K562 (cell line): Measurements from ENCODE around the gene MYO18B. TPM values are rescaled to one million over a fixed set of nuclear protein-coding genes. Genes with fewer than 3 reads are reported as not detected.

Source experiments
- ATAC-seq: fragments of 200-7000 bp; cut with Tn5 transposase; 3 replicates; pipeline ENCODE4 v1.9.1; 2020; ENCODE audit warnings: moderate library complexity
- BruUV-seq: library from RNA; stranded (reverse); fragments of 400-500 nt; replicated peaks from 2 replicates; lab custom pipeline; 2021; lab: Mats Ljungman, UMichigan
- CTCF ChIA-PET: fragments of 300-600 bp; formaldehyde crosslinking; extraction: SDS; loops from one replicate; lab custom pipeline; 2021; ENCODE audit warnings: low intra/inter-chr PET ratio; lab: Yijun Ruan, JAX
- POLR2A ChIA-PET: fragments of 300-600, 350-650 bp; sonication (Branson Sonifier 250); formaldehyde crosslinking; extraction: SDS; loops from one replicate; lab custom pipeline; 2021; ENCODE audit warnings: antibody characterized with exemption, inconsistent platforms; lab: Yijun Ruan, JAX
- DNase-seq, 4 experiments: peaks; one replicate each; pipeline versions ENCODE4 v3.0.0 to v3.0.0-alpha.2; 2011 to 2018; ENCODE audit warnings: low spot score in 3 of 4, mixed read lengths in 3 of 4; ENCODE audit errors: extremely low read depth in 1 of 4
- FAIRE-seq: peaks from 2 replicates; lab custom pipeline; 2011; peaks lifted over from hg19 to GRCh38; lab: Jason Lieb, UNC
- H2AFZ ChIP-seq: 2 replicates; pipeline ENCODE4 v1.6.0; 2011; ENCODE audit warnings: low read depth, low read length, control low read depth, inconsistent platforms
- H3K27ac ChIP-seq: fragments of 200-600 bp; 3 replicates; pipeline ENCODE4 v1.8.0; 2011; ENCODE audit warnings: low read depth, mild to moderate bottlenecking, control low read depth, inconsistent platforms, low read length, moderate library complexity, mixed read lengths; ENCODE audit errors: extremely low read depth
- H3K27me3 ChIP-seq, 2 experiments: fragments of 300-600 bp in 1 of 2; 2 replicates in 1 of 2; 3 replicates in 1 of 2; pipeline versions ENCODE4 v1.6.0 to v1.8.0; 2011; ENCODE audit warnings: inconsistent platforms in 2 of 2, low read length in 2 of 2, mild to moderate bottlenecking in 1 of 2, mixed read lengths in 1 of 2, moderate library complexity in 1 of 2; ENCODE audit not compliant: control insufficient read depth in 2 of 2, insufficient read depth in 2 of 2
- H3K36me3 ChIP-seq: fragments of 300-600 bp; 3 replicates; pipeline ENCODE4 v1.8.0; 2011; ENCODE audit warnings: mild to moderate bottlenecking, low read length, inconsistent platforms; ENCODE audit not compliant: control insufficient read depth, insufficient read depth
- H3K4me1 ChIP-seq, 2 experiments: fragments of 200-600 bp in 1 of 2; replicated peaks in 1 of 2; 2 replicates in 1 of 2; 3 replicates in 1 of 2; pipeline versions ENCODE4 v1.5.1 to v1.8.0; 2011; ENCODE audit warnings: inconsistent platforms in 2 of 2, low read length in 2 of 2, mild to moderate bottlenecking in 1 of 2, mixed read lengths in 1 of 2, moderate library complexity in 1 of 2; ENCODE audit not compliant: control insufficient read depth in 2 of 2, insufficient read depth in 2 of 2
- H3K4me2 ChIP-seq: 2 replicates; pipeline ENCODE4 v1.6.1; 2011; ENCODE audit warnings: low read length, control low read depth, inconsistent platforms, mixed read lengths; ENCODE audit not compliant: insufficient read depth
- H3K4me3 ChIP-seq: fragments of 200-600 bp; sonication (generic), shearing (Covaris generic); 2 replicates; pipeline ENCODE4 v1.5.1; 2016; ENCODE audit warnings: control low read depth, inconsistent platforms
- H3K79me2 ChIP-seq: fragments of 200-600 bp; 3 replicates; pipeline ENCODE4 v1.8.0; 2011; ENCODE audit warnings: low read length, inconsistent platforms; ENCODE audit not compliant: control insufficient read depth, insufficient read depth
- H3K9ac ChIP-seq, 2 experiments: 2 replicates each; pipeline versions ENCODE4 v1.6.0 to v1.6.1; 2011; ENCODE audit warnings: low read depth in 2 of 2, low read length in 2 of 2, control low read depth in 1 of 2, inconsistent platforms in 1 of 2, mild to moderate bottlenecking in 1 of 2, mixed read lengths in 1 of 2; ENCODE audit not compliant: insufficient read depth in 1 of 2
- H3K9me1 ChIP-seq: one replicate; pipeline ENCODE4 v1.6.0; 2011; ENCODE audit warnings: inconsistent platforms, mild to moderate bottlenecking, low read length, moderate library complexity; ENCODE audit not compliant: control insufficient read depth, insufficient read depth
- H3K9me3 ChIP-seq: replicated peaks from 2 replicates; pipeline ENCODE4 v1.5.1; 2011; ENCODE audit warnings: low read depth, low read length, inconsistent platforms; ENCODE audit not compliant: control insufficient read depth, insufficient read depth
- H4K20me1 ChIP-seq: replicated peaks from 2 replicates; pipeline ENCODE4 v1.6.1; 2011; ENCODE audit warnings: low read length, inconsistent platforms, mixed read lengths; ENCODE audit not compliant: control insufficient read depth, insufficient read depth
- ARID2 ChIP-seq: fragments of 450-650 bp; IDR thresholded peaks from 2 replicates; pipeline ENCODE4 v1.6.1; 2017; ENCODE audit warnings: antibody characterized with exemption, mild to moderate bottlenecking
- ARID3B ChIP-seq: fragments of 250-450 bp; sonication (Bioruptor Pico); IDR thresholded peaks from 2 replicates; pipeline ENCODE4 v1.4.0; 2020; ENCODE audit warnings: borderline replicate concordance
- HSF4 ChIP-seq: fragments of 250-450 bp; sonication (Bioruptor Pico); IDR thresholded peaks from 2 replicates; pipeline ENCODE4 v2.1.2; 2022; ENCODE audit warnings: mild to moderate bottlenecking, moderate library complexity, borderline replicate concordance
- IFI16 ChIP-seq: fragments of 250-450 bp; sonication (Bioruptor Pico); IDR thresholded peaks from 2 replicates; pipeline ENCODE4 v2.1.2; 2022; ENCODE audit warnings: mild to moderate bottlenecking, inconsistent platforms
- KDM2B ChIP-seq: fragments of 250-450 bp; sonication (Bioruptor Pico); IDR thresholded peaks from 2 replicates; pipeline ENCODE4 v1.8.0; 2021; ENCODE audit warnings: mild to moderate bottlenecking, moderate library complexity
- MAZ ChIP-seq, 2 experiments: fragments of 450-650 bp in 1 of 2; sonication (generic) in 1 of 2; formaldehyde crosslinking; IDR thresholded peaks in 1 of 2; conservative IDR thresholded peaks in 1 of 2; 2 replicates each; pipeline versions ENCODE4 v1.4.0 to v1.5.0; 2020; ENCODE audit warnings: mild to moderate bottlenecking in 1 of 2, missing genetic modification reagents in 1 of 2
- MTF1 ChIP-seq: fragments of 250-450 bp; sonication (Bioruptor Pico); IDR thresholded peaks from 2 replicates; pipeline ENCODE4 v1.9.0; 2021; ENCODE audit warnings: moderate library complexity, mild to moderate bottlenecking, inconsistent platforms, borderline replicate concordance
- ZFX ChIP-seq: sonication (generic); formaldehyde crosslinking; IDR thresholded peaks from 2 replicates; pipeline ENCODE4 v1.8.0; 2022; ENCODE audit warnings: mild to moderate bottlenecking, missing genetic modification reagents, moderate library complexity
- ZMIZ1 ChIP-seq, 2 experiments: fragments of 150-350 bp in 1 of 2; IDR thresholded peaks; 2 replicates each; pipeline ENCODE4 v1.6.1; 2012 to 2016; ENCODE audit warnings: low read depth in 2 of 2, low read length in 2 of 2, mild to moderate bottlenecking in 1 of 2, moderate library complexity in 1 of 2
- ZNF212 ChIP-seq: fragments of 450-650 bp; formaldehyde crosslinking; IDR thresholded peaks from 2 replicates; pipeline ENCODE4 v1.4.0; 2020; ENCODE audit warnings: mild to moderate bottlenecking
- ZNF239 ChIP-seq: fragments of 250-450 bp; sonication (Bioruptor Pico); IDR thresholded peaks from 2 replicates; pipeline ENCODE4 v1.4.0; 2020; ENCODE audit warnings: mild to moderate bottlenecking
- ZSCAN32 ChIP-seq: fragments of 450-650 bp; formaldehyde crosslinking; IDR thresholded peaks from 2 replicates; pipeline ENCODE4 v1.4.0; 2020; ENCODE audit warnings: mild to moderate bottlenecking, moderate library complexity
- WGBS: fragments of 100-300 bp; shearing (Covaris generic); methylation state at CpG from one replicate; pipeline ENCODE4 v1.1.6; 2016; ENCODE audit warnings: low coverage, mixed read lengths; ENCODE audit not compliant: insufficient coverage; ENCODE audit errors: missing lambda C conversion rate; 5-methylcytosine and 5-hydroxymethylcytosine counted together
- in situ Hi-C: fragments of 300-500 bp; cut with MboI; formaldehyde crosslinking; loops from 4 replicates; pipeline ENCODE4 v1.15.0; 2018; ENCODE audit warnings: inconsistent platforms, mixed read lengths
- intact Hi-C: fragments of 100-400 bp; cut with micrococcal nuclease; formaldehyde crosslinking; loops from 2 replicates; pipeline ENCODE4 v1.14.2; 2022
- polyA plus RNA-seq, 8 experiments: library from polyadenylated mRNA; depleted of rRNA in 4 of 8; stranded (reverse) in 5 of 8; unstranded in 3 of 8; fragments of >200 nt; fragmentation: Nextera tagmentation in 2 of 8; fragmentation: Illumina TruSeq in 1 of 8; extraction: Ambion mirVana in 2 of 8; extraction: Trizol in 1 of 8; gene quantifications; 2 replicates each; pipeline versions ENCODE4 v1.2.1 to v1.2.3, GENCODE V29; 2011 to 2014; ENCODE audit warnings: inconsistent platforms in 1 of 8, missing spikeins in 1 of 8
- total RNA-seq, 7 experiments: library from RNA; depleted of rRNA in 6 of 7; stranded (reverse); fragments of >200 nt in 6 of 7; fragmentation: Illumina TruSeq in 2 of 7; extraction: Trizol in 2 of 7; gene quantifications; 2 replicates each; pipeline versions ENCODE4 v1.2.1 to v1.2.3, GENCODE V29; 2011 to 2021; ENCODE audit warnings: low replicate concordance in 1 of 7

The MYO18B gene
- total and polyA plus RNA-seq, 9 of the 15 experiments (the other 6 are each of a cell fraction or from before 2014, with no cell fraction given), result 0.06 to 7.0 (median 4.3) TPM

GRCh38 chr22:25834490-25834889 is 92.5 kb downstream of the MYO18B start (continued):
- TF ChIP-seq ARID3B (no peak), HSF4 (CRISPR knock-in tag) (no peak), MTF1 (CRISPR knock-in tag) (no peak), ZNF212 (CRISPR knock-in tag) (no peak)

- intact Hi-C loops (no loop called here), in situ Hi-C loops (no loop called here)
- Histone ChIP-seq H3K4me3 (no peak overlapping the region), H3K9ac (no peak overlapping the region), H3K27me3 (no peaks in the 10 kb centered on the region), H3K79me2 (no peaks in the 10 kb centered on the region), H3K36me3 (peaks cover 22% of the 10 kb centered on the region; the same call in 2 of the 3 replicates), H4K20me1 (no peaks in the 10 kb centered on the region), H3K9me3 (no peaks in the 10 kb centered on the region), H3K4me2 (no peak overlapping the region), H2AFZ (no peak overlapping the region), H3K27ac (no peak overlapping the region), H3K4me1 (no peaks in the 10 kb centered on the region), H3K9me1 (no peaks in the 10 kb centered on the region)
- CTCF ChIA-PET, result no interaction called here
- POLR2A ChIA-PET, result interaction anchor here (1.3 kb wide), 1 partner anchor 11 kb away, joined by 4 read pairs; no protein-coding TSS in a partner anchor
- FAIRE-seq, result no peak
- TF ChIP-seq ZNF239 (peak; percentile 65), ZSCAN32 (CRISPR knock-in tag) (no peak), MAZ (CRISPR knock-in tag; conservative IDR thresholded peaks at IDR 0.05 in 1 of 2, IDR thresholded peaks at IDR 0.05 in 1 of 2) (no peak), KDM2B (CRISPR knock-in tag) (no peak), ZMIZ1 (IDR thresholded peaks at IDR 0.05; ENCODE audit: low read depth in 2 of 2, low read length in 2 of 2) (no peak), ZFX (CRISPR knock-in tag) (no peak), ARID2 (no peak), IFI16 (no peak)
- DNase-seq, result no peak
- BruUV-seq, result no TSS peak
- WGBS, result 71% methylated on average over 7 of the region's 7 CpGs
- ATAC-seq, result no peak
Measured at GRCh38 chr22:25835348-25835747, 93.4 kb downstream of the MYO18B start.
